ENCODE data around the gene HMGXB4. TPM values are rescaled to one million over a fixed set of nuclear protein-coding genes. Genes with fewer than 3 reads are reported as not detected.

HMGXB4 gene
- total RNA-seq, 1 donor from 2014 or later = 6.8 TPM

GRCh38 chr22:35220221-35220620, 37.1 kb upstream of the HMGXB4 start:
- H3K9me3 ChIP-seq = no peaks in the 10 kb centered on the region
- H3K27ac ChIP-seq = no peak overlapping the region
- no peak overlapping the region for H3K4me3 ChIP-seq
- intact Hi-C loops (cut with DNase I) = no loop called here
- no peaks in the 10 kb centered on the region for H3K4me1 ChIP-seq
- H3K27me3 ChIP-seq = no peaks in the 10 kb centered on the region
- TF ChIP-seq, protein P1, sequence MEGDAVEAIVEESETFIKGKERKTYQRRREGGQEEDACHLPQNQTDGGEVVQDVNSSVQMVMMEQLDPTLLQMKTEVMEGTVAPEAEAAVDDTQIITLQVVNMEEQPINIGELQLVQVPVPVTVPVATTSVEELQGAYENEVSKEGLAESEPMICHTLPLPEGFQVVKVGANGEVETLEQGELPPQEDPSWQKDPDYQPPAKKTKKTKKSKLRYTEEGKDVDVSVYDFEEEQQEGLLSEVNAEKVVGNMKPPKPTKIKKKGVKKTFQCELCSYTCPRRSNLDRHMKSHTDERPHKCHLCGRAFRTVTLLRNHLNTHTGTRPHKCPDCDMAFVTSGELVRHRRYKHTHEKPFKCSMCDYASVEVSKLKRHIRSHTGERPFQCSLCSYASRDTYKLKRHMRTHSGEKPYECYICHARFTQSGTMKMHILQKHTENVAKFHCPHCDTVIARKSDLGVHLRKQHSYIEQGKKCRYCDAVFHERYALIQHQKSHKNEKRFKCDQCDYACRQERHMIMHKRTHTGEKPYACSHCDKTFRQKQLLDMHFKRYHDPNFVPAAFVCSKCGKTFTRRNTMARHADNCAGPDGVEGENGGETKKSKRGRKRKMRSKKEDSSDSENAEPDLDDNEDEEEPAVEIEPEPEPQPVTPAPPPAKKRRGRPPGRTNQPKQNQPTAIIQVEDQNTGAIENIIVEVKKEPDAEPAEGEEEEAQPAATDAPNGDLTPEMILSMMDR (IDR thresholded peaks at IDR 0.05) = no peak
- no peak for DNase-seq (ENCODE audit: low spot score in 2 of 2)
- no peaks in the 10 kb centered on the region for H3K36me3 ChIP-seq

DNA sequence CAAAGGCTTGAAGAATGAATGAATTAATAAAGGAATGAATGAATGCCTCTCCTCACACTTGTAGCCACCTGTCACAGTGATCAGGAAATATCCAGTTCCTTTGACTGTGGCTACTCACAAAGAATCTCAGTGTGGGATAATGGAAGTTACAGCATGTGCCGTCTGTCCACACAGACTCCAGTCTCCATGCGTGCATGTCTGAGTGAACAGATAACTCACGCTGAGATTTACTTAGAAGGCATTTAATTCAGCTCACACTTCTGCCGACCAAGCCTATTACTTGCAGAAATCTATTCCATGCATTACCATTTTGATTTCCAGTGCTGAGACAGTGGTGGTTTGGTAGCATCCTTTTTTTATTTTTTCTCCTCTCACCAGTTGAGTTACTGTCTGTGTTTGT, 32.3 kb upstream of the HMGXB4 start:
- no peaks in the 10 kb centered on the region for H3K4me1 ChIP-seq
- H3K27me3 ChIP-seq = no peaks in the 10 kb centered on the region
- H3K4me3 ChIP-seq = no peak overlapping the region
- TF ChIP-seq, protein P1 (IDR thresholded peaks at IDR 0.05) = no peak
- H3K9me3 ChIP-seq = no peaks in the 10 kb centered on the region
- DNase-seq (ENCODE audit: low spot score in 2 of 2) = no peak
- H3K27ac ChIP-seq = no peak overlapping the region
- H3K36me3 ChIP-seq = no peaks in the 10 kb centered on the region
- intact Hi-C loops (cut with DNase I) = no loop called here

DNA sequence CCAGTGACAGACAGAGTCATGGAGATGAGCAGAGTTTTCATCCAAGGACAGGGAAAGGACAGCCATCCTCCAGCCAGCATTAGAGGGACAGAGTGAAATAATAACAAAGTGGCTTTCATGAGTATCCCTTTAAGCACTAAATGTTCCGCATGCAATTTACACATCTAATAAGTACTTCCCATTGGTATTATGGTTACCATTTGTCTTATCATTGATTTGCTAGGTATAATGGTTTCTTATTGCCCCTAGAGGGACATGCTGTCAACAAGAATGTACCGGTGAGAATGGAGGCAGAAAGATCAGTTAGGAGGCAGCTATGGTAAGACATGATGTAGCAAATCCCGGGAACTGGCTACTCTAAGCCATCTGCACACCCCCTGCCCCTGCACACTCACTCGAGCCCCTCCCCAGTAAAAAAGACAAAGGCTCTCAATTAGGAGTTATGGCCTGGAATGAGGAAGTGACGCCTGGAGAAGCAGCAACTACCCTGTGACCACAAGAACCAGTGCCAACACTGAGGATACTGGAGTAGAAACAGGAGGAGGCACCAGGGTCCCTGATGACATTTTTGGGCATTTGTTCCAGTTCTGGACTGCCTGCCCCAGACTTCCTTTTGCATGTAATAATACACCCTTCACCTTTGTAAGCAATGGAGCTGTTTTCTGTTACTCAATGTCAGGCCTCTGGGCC, 30.2 kb upstream of the HMGXB4 start:
- H3K4me1 ChIP-seq = no peaks in the 10 kb centered on the region
- DNase-seq (ENCODE audit: low spot score in 2 of 2) = no peak
- intact Hi-C loops (cut with DNase I) = no loop called here
- H3K27me3 ChIP-seq = no peaks in the 10 kb centered on the region
- H3K27ac ChIP-seq = no peak overlapping the region
- H3K36me3 ChIP-seq = no peaks in the 10 kb centered on the region
- H3K9me3 ChIP-seq = no peaks in the 10 kb centered on the region
- H3K4me3 ChIP-seq = no peak overlapping the region
- TF ChIP-seq, protein P1 (IDR thresholded peaks at IDR 0.05) = no peak

- DNase-seq (ENCODE audit: low spot score in 2 of 2) = no peak
- Histone ChIP-seq H3K27ac (no peak overlapping the region), H3K4me3 (no peak overlapping the region), H3K9me3 (no peaks in the 10 kb centered on the region), H3K27me3 (no peaks in the 10 kb centered on the region), H3K4me1 (no peaks in the 10 kb centered on the region), H3K36me3 (no peaks in the 10 kb centered on the region)
- intact Hi-C loops (cut with DNase I) = no loop called here
- TF ChIP-seq, protein P1 (IDR thresholded peaks at IDR 0.05) = no peak
These were observed 27.4 kb upstream of the HMGXB4 start for GRCh38 chr22:35229865-35230264.

- H3K27me3 ChIP-seq = no peaks in the 10 kb centered on the region
- no peak overlapping the region for H3K27ac ChIP-seq
- H3K9me3 ChIP-seq = no peaks in the 10 kb centered on the region
- no peak overlapping the region for H3K4me3 ChIP-seq
- intact Hi-C loops (cut with DNase I) = no loop called here
- H3K4me1 ChIP-seq = no peaks in the 10 kb centered on the region
- TF ChIP-seq, protein P1 (IDR thresholded peaks at IDR 0.05) = no peak
- no peaks in the 10 kb centered on the region for H3K36me3 ChIP-seq
- DNase-seq (ENCODE audit: low spot score in 2 of 2) = no peak
These were observed 26.9 kb upstream of the HMGXB4 start for GRCh38 chr22:35230417-35230816.
